HG02623 (cell line): Measurements from ENCODE around the gene ETV6.
A peak's percentile ranks its signal among the peaks of the same experiment; 100 is the strongest.

Experiments used
- ATAC-seq: cut with Tn5 transposase; IDR thresholded peaks from one replicate; pipeline ENCODE4 v1.9.1; 2021; ENCODE audit warnings: moderate library complexity; ENCODE audit not compliant: unreplicated experiment

Gene ETV6

DNA sequence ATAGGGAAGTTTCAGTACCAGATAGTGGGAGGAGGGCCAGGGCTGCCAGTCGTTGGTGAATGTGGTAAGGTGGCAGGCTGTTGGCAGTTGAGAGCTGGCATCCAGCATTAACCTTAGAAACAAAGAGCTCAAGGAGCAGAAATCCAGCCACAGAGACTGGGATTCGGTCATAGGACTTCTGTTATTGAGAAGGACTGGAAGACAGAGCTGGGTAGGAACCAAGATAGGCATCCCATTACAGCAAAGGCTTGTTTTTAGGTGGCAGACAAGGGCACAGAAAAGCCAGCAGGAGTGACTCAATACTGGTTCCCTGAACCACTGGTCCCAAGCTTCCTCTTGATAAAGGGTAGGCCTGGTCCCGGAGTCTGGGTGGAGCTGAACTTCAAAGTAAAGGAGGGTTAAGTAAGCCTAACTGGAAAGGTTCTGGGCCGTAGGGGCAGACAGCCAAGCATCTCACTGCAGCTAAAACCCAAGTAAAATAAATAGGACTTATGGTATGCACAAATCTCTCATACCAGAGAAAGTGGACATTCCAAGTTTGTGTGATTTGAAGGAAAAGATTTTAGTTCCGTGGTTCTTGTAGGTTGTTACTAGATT is 147.9 kb downstream of the ETV6 start:
- ATAC-seq, result no peak

GRCh38 chr12:11798006-11798708 is 148.7 kb downstream of the ETV6 start:
- ATAC-seq, result no peak

- ATAC-seq, result no peak
These were observed 149.5 kb downstream of the ETV6 start for GRCh38 chr12:11798856-11799501.

- no peak for ATAC-seq
These were observed 150.0 kb downstream of the ETV6 start for GRCh38 chr12:11799502-11799873.

GRCh38 chr12:11801643-11802042 is 152.2 kb downstream of the ETV6 start:
- ATAC-seq, result no peak

GRCh38 chr12:11804130-11804529 is 154.7 kb downstream of the ETV6 start:
- ATAC-seq, result no peak

- ATAC-seq, result no peak
These were observed 155.6 kb downstream of the ETV6 start for GRCh38 chr12:11805043-11805442.

DNA sequence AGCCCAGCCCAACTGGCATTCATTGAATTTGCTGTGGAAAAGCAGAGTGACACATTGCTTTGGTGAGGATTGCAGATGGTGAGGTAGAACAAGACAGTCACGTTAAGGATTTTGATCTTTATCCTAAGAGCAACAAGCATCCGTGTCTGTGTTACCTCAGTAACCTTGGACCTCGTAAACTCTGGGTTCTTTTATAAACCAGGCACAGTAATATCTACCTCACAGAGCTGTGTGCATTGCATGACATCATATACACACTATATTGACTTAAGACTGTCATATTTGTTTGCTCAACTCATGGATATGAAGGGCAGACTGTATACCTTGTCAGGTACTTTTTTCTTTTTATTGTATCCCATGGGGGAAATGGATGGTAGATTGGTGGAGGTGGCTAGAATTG is 156.2 kb downstream of the ETV6 start:
- ATAC-seq, result no peak

DNA sequence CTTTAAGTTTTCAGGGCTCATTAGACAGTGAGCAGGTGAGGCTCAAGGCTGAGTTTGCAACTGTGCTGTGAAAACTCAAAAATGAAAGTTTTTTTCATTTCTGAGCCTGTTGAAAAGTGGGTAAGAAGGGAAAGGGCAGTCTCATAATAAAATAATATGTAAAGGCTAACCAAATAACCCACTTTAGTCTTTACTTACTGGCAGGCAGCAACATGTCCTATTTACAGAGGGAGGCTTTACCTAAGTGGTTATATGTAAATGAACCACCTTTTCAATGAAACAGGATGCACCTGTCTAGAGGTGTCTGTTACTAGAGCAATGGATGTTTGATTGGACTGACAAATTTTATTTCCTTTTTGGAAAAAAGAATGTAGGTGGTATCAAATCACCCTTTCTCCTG is 158.0 kb downstream of the ETV6 start:
- no peak for ATAC-seq

- no peak for ATAC-seq
These were observed 159.5 kb downstream of the ETV6 start for GRCh38 chr12:11808931-11809330.

DNA sequence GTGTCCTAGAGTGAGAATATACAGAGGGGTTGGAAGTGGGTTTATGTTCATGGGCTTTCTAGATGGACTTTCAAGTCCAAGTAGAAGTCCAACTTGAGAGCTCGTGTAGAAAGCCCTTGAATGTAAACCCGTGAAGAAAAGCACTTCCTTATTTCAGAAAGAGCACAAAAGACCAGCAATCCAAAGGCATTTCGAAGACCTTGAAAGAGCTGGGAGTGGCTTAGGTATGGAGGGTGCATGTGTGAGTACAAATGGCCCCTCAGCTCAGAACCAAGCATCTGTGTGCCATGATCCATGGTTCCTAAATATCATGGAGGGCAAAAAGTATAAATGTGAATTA is 160.7 kb downstream of the ETV6 start:
- no peak for ATAC-seq

DNA sequence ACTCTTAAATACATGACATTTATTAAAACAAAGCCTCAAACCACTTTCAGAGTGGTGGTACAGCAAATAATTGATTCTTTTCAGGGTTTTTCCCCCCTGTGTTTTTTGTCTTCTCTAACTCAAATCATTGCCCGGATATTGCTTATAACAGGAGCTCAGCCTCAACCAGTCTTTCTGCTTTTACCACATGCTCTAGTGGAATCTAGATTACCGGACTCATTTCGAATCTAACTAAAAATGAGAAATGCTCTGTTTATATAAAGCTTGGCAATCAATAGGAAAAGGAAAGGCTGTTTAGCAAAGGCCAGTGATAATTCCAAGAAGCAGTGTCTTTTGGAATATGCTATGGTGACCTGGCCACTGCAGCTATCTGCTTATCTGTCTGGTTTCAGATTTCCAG is 161.5 kb downstream of the ETV6 start:
- no peak for ATAC-seq

DNA sequence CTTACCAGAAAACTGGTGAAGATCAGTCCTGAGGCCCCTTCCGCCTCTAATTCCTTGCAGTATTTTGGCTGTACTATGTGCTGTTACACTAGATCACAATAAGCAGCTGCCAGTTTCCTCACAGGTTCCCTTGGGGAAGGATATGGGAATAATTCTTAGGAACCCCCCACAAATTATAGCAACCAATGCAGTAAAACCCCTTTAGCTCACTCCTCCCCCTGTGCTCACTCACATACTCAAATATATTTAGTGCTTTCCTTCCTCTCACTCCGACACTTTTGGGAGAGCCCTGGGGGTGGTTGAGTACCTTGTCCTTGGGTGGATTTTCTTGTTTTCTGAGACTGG is 162.7 kb downstream of the ETV6 start:
- ATAC-seq, result no peak

DNA sequence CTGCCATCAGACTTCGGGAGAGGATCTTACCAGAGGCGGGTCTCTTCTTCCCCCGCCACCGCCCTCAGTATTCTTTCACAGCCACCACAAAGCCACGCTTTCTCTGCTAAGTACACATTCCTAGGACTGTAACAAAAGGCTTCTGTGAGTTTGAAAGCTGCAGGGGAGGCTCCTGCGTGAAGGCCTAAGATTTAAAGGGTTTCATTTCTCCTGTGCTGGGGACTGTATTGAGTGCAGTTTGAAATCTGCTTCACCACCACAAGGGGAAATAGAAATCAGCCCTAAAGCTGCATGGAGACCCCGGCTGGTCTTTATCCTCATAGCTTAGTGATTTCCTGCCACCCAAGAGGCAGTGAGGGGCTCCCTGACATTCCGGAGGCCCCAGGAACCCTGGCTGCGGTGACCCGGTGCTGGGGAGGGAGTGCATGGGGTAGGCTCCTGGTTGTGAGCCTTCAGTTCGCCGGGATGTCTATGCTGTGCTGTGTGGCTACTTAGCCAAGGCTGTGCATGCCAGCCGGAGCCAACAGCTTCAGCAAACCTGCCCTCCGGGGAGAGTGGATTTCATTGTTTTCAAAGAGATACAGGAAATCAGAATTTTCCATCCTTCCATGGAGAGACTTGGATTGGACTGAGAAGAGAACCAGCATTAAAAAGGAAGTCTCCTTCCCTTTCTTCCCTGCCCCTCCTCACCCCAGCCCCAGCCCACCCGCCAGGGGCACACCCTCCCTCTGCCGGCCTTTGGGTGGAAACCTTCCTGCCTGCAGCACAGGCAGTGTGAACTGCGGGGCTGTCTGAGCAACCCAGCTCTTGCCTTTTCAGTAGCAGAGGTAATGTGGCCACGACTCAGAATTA is 163.3 kb downstream of the ETV6 start:
- peak; percentile 74 for ATAC-seq

DNA sequence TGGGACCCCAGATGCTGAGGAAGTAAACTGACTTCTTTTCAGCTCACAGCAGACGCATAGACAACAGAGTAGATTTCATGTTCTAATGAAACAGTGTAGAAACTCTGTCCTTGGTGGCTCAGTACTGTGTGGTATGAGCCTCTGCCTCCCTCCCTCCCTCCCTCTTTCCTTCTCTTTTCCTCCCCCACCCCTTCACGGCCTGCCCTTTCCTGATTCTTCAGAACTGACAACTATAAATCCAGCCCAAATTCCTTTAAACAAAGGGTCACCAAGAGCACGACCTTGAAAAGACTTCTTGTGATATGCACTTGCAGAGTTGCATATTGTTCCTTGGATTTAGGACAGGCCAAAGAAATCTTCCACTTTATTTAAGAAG is 164.0 kb downstream of the ETV6 start:
- no peak for ATAC-seq

- no peak for ATAC-seq
These were observed 164.9 kb downstream of the ETV6 start for GRCh38 chr12:11814374-11814773.

DNA sequence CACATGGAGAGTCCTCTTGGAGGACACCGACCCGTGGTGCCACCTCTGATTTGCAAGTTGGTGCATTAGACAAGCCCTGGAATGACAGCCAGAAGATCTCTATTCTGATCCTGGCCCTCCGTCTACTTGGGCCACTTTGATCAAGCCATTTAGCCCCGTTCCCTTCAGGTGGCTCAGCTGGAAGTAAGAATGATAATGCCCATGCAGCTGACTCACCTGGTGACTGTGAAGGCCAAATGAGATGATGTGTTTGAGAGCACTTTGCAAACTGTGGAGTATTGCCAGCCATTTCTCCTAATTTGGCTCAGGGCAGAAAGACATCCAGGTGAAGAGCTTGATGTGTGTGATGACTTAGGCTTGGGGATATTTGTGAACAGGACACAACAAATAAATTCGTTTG is 165.9 kb downstream of the ETV6 start:
- ATAC-seq, result no peak

GRCh38 chr12:11819643-11820042 is 170.2 kb downstream of the ETV6 start:
- ATAC-seq, result no peak

GRCh38 chr12:11820476-11820875 is 171.0 kb downstream of the ETV6 start:
- no peak for ATAC-seq

DNA sequence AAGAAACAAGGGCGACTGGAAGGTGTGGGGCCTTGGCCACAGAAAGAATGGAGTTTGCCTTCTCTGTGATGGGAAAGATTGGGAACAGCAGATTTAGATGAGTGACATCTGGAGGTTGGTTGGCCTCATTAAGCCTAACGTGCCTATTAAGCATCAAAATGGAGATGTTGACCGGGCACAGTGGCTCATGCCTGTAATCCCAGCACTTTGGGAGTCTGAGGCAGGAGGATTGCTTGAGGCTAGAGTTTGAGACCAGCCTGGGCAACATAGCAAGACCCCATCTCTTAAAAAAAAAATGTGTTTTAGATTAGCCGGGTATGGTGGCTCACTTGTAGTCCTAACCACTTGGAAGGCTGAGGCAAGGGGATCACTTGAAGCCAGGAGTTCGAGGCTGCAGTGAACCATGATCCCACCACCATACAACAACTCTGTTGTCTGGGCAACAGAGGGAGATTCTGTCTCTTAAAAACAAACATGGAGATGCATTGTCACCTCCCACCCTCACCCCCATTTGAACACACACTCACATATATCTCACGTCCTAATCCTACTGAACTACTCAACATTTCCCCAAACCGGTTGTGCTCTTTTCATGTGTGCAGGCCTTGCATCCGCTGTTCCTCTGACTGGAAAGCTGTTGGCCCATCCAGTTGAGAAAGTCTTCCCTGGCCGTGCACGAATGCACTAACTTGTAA is 172.1 kb downstream of the ETV6 start:
- no peak for ATAC-seq

GRCh38 chr12:11822081-11822834 is 172.8 kb downstream of the ETV6 start:
- peak; percentile 51 for ATAC-seq
